ENCODE results near the gene GNG2. TPM values are rescaled to one million over a fixed set of nuclear protein-coding genes. Genes with fewer than 3 reads are reported as not detected.

The GNG2 gene
- total and polyA plus RNA-seq, 2 donors from 2014 or later = 4.0 to 35.6 TPM

GRCh38 chr14:51817326-51817725, 43.1 kb upstream of the GNG2 start:
- no peaks in the 10 kb centered on the region for H3K4me1 ChIP-seq (ENCODE audit: control insufficient read depth in 2 of 3, insufficient read depth in 2 of 3, low read depth in 1 of 3, low read length in 3 of 3)
- no peak overlapping the region for H3K4me3 ChIP-seq (ENCODE audit: low read length in 3 of 3)
- no peak for FAIRE-seq

DNA sequence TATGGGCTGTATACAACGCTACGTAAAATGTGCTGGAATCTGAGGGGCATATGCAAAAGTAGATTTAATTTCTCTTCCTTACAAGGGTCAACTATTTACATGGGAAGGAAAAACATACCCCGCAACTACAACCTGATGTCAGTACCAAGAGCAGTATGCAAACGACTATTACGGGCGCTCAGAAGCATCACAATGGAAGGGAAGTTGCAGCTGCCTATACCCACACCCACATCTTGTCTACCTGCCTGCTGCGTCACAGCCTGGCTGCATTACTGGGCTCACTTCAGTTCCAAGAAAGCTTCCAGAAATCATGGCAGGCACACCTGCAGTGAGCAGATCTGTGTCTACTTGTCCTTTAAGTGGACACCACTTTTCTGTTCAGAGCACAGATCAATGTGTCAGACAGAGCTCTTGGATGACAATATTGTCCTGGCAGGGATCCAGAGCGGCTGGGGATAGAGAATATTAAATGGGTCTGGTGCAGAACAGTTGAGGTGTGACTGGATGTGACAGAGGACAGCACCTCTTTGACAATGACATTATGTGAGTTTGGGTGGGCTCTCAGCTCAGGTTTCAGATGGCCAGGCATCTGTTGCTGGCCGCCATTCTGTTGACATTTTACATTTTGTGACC, 41.5 kb upstream of the GNG2 start:
- Histone ChIP-seq H3K9ac (ENCODE audit: low read length in 3 of 3) (no peak overlapping the region), H3K9me3 (ENCODE audit: control insufficient read depth in 2 of 3, insufficient read depth in 1 of 3, low read length in 3 of 3) (no peaks in the 10 kb centered on the region), H3K27ac (ENCODE audit: low read depth in 2 of 2, low read length in 2 of 2) (no peak overlapping the region), H3K27me3 (ENCODE audit: control insufficient read depth, insufficient read depth, low read length) (no peaks in the 10 kb centered on the region), H3K36me3 (ENCODE audit: control insufficient read depth in 2 of 3, insufficient read depth in 3 of 3, low read length in 3 of 3) (no peaks in the 10 kb centered on the region), H3K4me1 (ENCODE audit: control insufficient read depth in 2 of 3, insufficient read depth in 2 of 3, low read depth in 1 of 3, low read length in 3 of 3) (no peaks in the 10 kb centered on the region), H3K4me3 (ENCODE audit: low read length in 3 of 3) (no peak overlapping the region)
- intact Hi-C loops (cut with DNase I) = no loop called here
- no peak for DNase-seq
- TF ChIP-seq, protein P1, sequence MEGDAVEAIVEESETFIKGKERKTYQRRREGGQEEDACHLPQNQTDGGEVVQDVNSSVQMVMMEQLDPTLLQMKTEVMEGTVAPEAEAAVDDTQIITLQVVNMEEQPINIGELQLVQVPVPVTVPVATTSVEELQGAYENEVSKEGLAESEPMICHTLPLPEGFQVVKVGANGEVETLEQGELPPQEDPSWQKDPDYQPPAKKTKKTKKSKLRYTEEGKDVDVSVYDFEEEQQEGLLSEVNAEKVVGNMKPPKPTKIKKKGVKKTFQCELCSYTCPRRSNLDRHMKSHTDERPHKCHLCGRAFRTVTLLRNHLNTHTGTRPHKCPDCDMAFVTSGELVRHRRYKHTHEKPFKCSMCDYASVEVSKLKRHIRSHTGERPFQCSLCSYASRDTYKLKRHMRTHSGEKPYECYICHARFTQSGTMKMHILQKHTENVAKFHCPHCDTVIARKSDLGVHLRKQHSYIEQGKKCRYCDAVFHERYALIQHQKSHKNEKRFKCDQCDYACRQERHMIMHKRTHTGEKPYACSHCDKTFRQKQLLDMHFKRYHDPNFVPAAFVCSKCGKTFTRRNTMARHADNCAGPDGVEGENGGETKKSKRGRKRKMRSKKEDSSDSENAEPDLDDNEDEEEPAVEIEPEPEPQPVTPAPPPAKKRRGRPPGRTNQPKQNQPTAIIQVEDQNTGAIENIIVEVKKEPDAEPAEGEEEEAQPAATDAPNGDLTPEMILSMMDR (IDR thresholded peaks at IDR 0.05; ENCODE audit: borderline replicate concordance, extremely low read depth, insufficient read depth) = no peak
- FAIRE-seq = no peak

More at GRCh38 chr14:51817326-51817725, 43.1 kb upstream of the GNG2 start:
- no peak for DNase-seq
- Histone ChIP-seq H3K36me3 (ENCODE audit: control insufficient read depth in 2 of 3, insufficient read depth in 3 of 3, low read length in 3 of 3) (no peaks in the 10 kb centered on the region), H3K9me3 (ENCODE audit: control insufficient read depth in 2 of 3, insufficient read depth in 1 of 3, low read length in 3 of 3) (no peaks in the 10 kb centered on the region), H3K27me3 (ENCODE audit: control insufficient read depth, insufficient read depth, low read length) (no peaks in the 10 kb centered on the region), H3K9ac (ENCODE audit: low read length in 3 of 3) (no peak overlapping the region), H3K27ac (ENCODE audit: low read depth in 2 of 2, low read length in 2 of 2) (no peak overlapping the region)
- TF ChIP-seq, protein P1 (IDR thresholded peaks at IDR 0.05; ENCODE audit: borderline replicate concordance, extremely low read depth, insufficient read depth) = no peak
- intact Hi-C loops (cut with DNase I) = no loop called here

DNA sequence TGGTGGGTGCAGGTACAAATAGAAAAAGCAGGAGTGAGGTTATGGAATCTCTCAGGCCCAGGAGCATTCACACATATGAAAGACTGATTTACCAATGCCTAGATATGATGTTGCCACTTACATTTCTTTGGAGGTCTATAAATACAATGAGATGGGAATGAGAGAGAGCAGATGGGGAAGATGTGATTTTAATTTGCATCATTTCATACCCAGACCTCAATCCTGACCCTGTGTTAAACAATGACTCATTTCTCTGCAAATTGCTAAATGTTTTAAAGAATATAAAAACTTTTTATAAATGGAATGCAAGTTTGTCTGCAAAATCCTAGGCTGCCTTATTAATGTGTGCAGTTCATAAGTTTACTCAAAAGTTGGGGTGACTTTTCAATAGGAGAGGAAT, 38.6 kb upstream of the GNG2 start:
- Histone ChIP-seq H3K4me3 (ENCODE audit: low read length in 3 of 3) (no peak overlapping the region), H3K27ac (ENCODE audit: low read depth in 2 of 2, low read length in 2 of 2) (no peak overlapping the region), H3K9me3 (ENCODE audit: control insufficient read depth in 2 of 3, insufficient read depth in 1 of 3, low read length in 3 of 3) (no peaks in the 10 kb centered on the region), H3K36me3 (ENCODE audit: control insufficient read depth in 2 of 3, insufficient read depth in 3 of 3, low read length in 3 of 3) (no peaks in the 10 kb centered on the region), H3K9ac (ENCODE audit: low read length in 3 of 3) (no peak overlapping the region), H3K27me3 (ENCODE audit: control insufficient read depth, insufficient read depth, low read length) (no peaks in the 10 kb centered on the region), H3K4me1 (ENCODE audit: control insufficient read depth in 2 of 3, insufficient read depth in 2 of 3, low read depth in 1 of 3, low read length in 3 of 3) (no peaks in the 10 kb centered on the region)
- intact Hi-C loops (cut with DNase I) = no loop called here
- DNase-seq (no peak), FAIRE-seq (no peak)
- TF ChIP-seq, protein P1 (IDR thresholded peaks at IDR 0.05; ENCODE audit: borderline replicate concordance, extremely low read depth, insufficient read depth) = no peak

DNA sequence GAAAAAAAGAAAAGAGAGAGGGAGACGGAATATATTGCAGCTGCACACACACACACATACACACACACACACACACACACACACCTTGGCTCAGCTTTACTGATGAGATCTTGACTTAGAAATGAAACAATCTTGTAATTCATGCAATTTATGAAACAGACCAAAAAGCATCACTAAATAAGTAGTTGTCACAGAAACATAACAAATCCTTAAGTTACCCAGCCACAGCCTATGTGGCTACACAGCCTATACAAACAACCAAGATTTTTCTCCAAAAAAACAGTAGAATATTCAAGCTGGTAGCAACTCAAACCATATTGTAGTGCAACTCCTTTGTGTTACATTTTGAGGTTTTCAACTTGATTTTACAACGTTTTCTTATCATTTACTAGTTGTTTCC, 37.9 kb upstream of the GNG2 start:
- H3K9me3 ChIP-seq (ENCODE audit: control insufficient read depth in 2 of 3, insufficient read depth in 1 of 3, low read length in 3 of 3) = no peaks in the 10 kb centered on the region
- H3K36me3 ChIP-seq (ENCODE audit: control insufficient read depth in 2 of 3, insufficient read depth in 3 of 3, low read length in 3 of 3) = no peaks in the 10 kb centered on the region
- TF ChIP-seq, protein P1 (IDR thresholded peaks at IDR 0.05; ENCODE audit: borderline replicate concordance, extremely low read depth, insufficient read depth) = no peak
- H3K4me3 ChIP-seq (ENCODE audit: low read length in 3 of 3) = no peak overlapping the region
- no peaks in the 10 kb centered on the region for H3K4me1 ChIP-seq (ENCODE audit: control insufficient read depth in 2 of 3, insufficient read depth in 2 of 3, low read depth in 1 of 3, low read length in 3 of 3)
- DNase-seq (no peak), FAIRE-seq (no peak)
- no peaks in the 10 kb centered on the region for H3K27me3 ChIP-seq (ENCODE audit: control insufficient read depth, insufficient read depth, low read length)
- intact Hi-C loops (cut with DNase I) = no loop called here
- no peak overlapping the region for H3K9ac ChIP-seq (ENCODE audit: low read length in 3 of 3)
- no peak overlapping the region for H3K27ac ChIP-seq (ENCODE audit: low read depth in 2 of 2, low read length in 2 of 2)
